A673 (cell line): ENCODE measurements around the gene DTNA.

Experiments used
- EZH2 ChIP-seq: fragments of 200-600 bp; sonication (generic); IDR thresholded peaks from 2 replicates; pipeline ENCODE4 v1.6.1; 2017; ENCODE audit warnings: borderline replicate concordance, low read depth, mild to moderate bottlenecking, mixed read lengths, antibody characterized with exemption, low read length; ENCODE audit not compliant: poor library complexity, severe bottlenecking
- TF ChIP-seq, protein P1 (sequence below): fragments of 300-800, 200-600 bp; sonication (generic); conservative IDR thresholded peaks from 2 replicates; pipeline ENCODE4 v1.5.1; 2017; ENCODE audit warnings: low read depth, mild to moderate bottlenecking, antibody characterized with exemption, low read length, moderate library complexity, mixed read lengths

DNA sequence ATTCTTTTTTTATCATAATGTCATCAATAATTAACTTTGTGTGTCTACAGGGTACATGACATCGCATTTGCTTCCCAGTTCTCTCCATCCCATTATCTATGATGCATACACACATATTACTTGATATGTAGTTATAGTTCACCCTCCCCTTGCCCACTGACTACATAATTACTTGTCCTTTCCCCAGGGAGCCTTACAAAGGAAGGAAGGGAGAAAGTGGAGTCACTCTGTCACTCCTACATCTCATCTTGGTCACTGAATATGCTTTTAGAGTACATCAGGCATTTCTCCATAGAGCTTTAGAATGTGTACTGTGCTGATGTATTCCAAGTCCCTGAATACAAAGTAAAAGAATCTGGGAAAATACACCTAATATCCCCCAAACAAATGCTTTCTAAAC, 6.0 kb upstream of the DTNA start:
- TF ChIP-seq, protein P1, sequence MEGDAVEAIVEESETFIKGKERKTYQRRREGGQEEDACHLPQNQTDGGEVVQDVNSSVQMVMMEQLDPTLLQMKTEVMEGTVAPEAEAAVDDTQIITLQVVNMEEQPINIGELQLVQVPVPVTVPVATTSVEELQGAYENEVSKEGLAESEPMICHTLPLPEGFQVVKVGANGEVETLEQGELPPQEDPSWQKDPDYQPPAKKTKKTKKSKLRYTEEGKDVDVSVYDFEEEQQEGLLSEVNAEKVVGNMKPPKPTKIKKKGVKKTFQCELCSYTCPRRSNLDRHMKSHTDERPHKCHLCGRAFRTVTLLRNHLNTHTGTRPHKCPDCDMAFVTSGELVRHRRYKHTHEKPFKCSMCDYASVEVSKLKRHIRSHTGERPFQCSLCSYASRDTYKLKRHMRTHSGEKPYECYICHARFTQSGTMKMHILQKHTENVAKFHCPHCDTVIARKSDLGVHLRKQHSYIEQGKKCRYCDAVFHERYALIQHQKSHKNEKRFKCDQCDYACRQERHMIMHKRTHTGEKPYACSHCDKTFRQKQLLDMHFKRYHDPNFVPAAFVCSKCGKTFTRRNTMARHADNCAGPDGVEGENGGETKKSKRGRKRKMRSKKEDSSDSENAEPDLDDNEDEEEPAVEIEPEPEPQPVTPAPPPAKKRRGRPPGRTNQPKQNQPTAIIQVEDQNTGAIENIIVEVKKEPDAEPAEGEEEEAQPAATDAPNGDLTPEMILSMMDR, result no peak
- TF ChIP-seq EZH2, result no peak
